Stimulated activated CD8-positive, alpha-beta memory T cell treated with anti-CD3 and anti-CD28 coated beads, Interleukin-4, amount 100 ng/mL, for 48 hours (primary cell): ENCODE data around the gene TCERG1L.
"Not testable (repeated sequence)": the region's sequence is repeated elsewhere in the genome, so short reads cannot be mapped to it uniquely, and the experiment has no call there.

ENCODE experiments used
- DNase-seq: peaks from one replicate; pipeline ENCODE4 v3.0.0-alpha.2; 2020

The TCERG1L gene

DNA sequence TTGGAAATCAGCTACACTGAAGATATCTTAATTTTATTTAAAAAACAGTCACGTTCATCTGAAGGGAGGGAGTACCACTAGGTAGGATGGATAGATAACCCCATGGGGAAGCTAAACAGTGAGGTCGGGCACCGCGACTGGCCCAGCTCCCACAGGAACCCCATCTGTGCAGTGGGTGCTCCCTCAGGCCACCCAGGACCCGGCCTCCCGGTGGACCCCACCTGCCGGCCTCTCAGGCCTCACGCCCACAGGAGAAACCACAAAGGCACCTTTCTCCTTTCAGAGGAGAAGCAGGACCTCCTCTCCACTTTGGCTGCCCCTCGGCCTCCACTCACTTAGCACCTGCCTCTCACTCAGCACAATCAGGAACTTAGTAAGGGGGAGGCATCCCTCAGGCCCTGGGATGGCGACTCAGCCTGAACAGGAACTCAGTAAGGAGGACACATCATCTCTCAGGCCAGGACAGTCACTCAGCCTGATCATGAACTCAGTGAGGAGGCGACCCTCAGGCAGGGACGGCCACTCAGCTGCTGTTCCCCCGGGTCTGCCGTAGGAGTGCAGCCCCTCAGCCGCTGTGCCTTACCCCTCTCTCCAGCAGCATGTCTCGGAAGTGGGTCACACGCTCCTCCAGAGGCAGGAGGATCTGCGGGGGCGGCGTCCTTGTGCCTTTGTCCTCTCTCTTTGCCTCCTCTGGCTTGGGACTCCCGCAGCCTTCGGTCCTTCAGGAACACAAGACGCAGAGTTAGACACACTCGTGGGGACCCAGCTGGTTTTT is 195.1 kb downstream of the TCERG1L start:
- no peak for DNase-seq

- DNase-seq = no peak
Observed at GRCh38 chr10:131115801-131116200, 195.7 kb downstream of the TCERG1L start.

GRCh38 chr10:131115321-131115720 is 196.2 kb downstream of the TCERG1L start:
- DNase-seq = no peak

GRCh38 chr10:131114846-131115245 is 196.7 kb downstream of the TCERG1L start:
- no peak for DNase-seq

GRCh38 chr10:131113709-131114291 is 197.7 kb downstream of the TCERG1L start:
- DNase-seq = no peak

- DNase-seq = no peak
Observed at GRCh38 chr10:131113165-131113564, 198.4 kb downstream of the TCERG1L start.

- no peak for DNase-seq
Observed at GRCh38 chr10:131112691-131113090, 198.8 kb downstream of the TCERG1L start.

GRCh38 chr10:131111471-131112080 is 199.9 kb downstream of the TCERG1L start:
- DNase-seq = no peak

DNA sequence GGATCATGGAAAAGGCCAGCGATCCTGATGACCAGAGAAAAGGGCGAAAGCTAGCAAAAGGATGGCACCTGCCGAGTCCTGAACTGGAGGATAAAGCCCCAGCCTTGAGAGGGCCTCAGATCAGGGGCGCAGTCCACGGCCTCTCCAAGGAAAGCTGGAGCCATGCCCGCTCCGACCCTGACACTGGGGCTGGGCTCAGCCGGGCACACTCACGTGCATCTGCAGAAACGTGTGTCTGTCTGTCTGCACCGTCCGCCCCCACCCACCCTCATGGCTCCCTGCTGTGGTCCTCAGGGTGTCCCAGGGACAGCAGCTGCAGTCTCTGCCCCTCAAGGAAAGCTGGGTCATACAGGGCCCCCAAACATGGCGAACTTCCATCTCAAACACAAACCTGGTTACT is 200.5 kb downstream of the TCERG1L start:
- no peak for DNase-seq

DNA sequence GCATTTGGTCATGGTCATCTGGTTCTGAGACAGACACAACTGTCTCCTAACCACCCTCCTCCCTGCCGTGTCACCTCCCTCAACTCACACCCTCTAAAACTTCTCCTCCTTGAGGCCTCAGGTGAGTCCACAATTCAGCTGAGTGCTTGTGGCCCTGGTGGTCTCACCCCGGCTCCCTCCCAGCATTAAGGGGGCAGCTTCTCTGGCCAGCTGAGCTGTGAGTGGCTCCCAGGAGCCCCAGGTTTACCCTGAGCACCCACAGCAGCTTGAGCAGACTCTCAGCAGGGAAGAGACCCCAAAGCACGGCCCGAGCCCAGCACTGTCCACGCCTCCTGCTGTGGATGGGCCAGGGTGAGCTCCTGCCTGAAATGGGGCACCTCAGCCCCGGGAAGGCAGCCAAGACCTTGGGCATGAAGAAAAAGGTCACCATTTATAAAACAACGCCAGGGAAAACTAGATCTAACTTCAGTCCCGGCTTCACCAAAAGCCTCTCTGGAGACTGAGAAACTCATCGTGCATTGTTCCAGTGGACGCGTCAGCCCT is 201.2 kb downstream of the TCERG1L start:
- DNase-seq = no peak

GRCh38 chr10:131109726-131110125 is 201.8 kb downstream of the TCERG1L start:
- DNase-seq = no peak

GRCh38 chr10:131109291-131109690 is 202.2 kb downstream of the TCERG1L start:
- no peak for DNase-seq

GRCh38 chr10:131107970-131108369 is 203.6 kb downstream of the TCERG1L start:
- DNase-seq = no peak

DNA sequence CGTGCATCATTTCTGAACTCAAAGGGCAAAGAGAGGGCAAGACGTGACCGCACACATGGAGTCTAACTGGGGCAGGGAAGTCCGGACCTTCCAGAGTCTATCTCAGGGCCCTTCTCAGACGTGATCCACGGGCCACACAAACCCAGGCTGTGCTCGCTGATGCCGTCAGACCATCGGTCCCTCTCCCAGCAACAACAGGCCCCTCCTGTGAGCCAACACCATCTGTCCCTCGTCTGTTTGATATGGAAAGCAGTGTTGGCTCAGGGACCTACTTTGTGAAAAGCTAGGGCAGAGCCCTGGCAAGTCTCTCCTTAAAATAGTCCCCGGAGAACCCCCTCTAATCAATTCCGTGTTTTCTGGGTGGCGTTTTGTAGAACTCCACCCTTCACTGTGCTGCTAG is 208.8 kb downstream of the TCERG1L start:
- no peak for DNase-seq

GRCh38 chr10:131102147-131102546 is 209.4 kb downstream of the TCERG1L start:
- DNase-seq = no peak

DNA sequence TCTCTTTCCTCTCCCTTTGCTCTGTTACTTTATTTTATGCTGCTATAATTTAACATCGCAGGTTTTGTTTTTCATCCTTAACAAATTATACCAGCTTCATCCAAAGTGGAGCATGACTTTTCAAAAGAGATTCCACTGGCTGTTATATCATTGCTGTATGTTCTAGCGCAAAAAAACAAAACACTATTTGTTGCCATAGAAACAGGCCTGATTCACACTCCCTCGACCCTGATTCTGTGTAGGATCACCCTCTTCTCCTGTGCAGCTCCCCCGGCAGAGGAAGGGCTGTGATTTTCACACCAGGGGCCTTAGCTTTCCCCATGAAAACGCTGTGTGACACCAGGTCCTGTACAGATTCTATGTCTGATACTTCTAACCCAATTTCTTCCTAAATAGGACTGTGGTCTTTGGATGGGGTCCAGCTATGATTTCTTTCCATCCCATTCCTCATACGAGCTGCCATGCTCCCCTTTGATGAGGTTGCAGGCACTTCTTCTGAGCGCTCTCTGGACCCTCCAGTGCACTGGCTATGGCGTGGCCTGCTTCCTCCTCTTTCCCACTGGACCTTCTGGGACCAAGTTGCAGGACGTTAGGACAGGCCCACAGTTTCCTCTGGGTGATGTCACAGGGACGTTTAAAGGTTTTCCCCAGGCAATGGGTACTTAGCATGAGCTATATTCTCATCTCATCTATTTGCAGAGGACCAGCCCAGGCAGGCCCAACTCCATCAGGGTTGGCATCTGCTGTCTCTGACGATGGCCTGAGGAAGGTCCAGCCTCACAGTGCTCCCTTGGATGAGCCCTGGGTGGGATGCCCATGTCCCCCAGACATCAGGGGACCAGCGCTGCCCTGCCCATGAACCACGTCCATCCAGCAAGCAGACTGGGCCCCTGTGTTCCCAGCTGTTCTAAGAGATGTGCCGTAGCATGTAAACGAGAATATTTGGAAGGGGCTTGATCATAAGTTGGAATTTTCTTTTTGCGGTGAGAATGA is 210.8 kb downstream of the TCERG1L start:
- not testable (repeated sequence) for DNase-seq

- DNase-seq = no peak
Observed at GRCh38 chr10:131099028-131099726, 212.3 kb downstream of the TCERG1L start.

DNA sequence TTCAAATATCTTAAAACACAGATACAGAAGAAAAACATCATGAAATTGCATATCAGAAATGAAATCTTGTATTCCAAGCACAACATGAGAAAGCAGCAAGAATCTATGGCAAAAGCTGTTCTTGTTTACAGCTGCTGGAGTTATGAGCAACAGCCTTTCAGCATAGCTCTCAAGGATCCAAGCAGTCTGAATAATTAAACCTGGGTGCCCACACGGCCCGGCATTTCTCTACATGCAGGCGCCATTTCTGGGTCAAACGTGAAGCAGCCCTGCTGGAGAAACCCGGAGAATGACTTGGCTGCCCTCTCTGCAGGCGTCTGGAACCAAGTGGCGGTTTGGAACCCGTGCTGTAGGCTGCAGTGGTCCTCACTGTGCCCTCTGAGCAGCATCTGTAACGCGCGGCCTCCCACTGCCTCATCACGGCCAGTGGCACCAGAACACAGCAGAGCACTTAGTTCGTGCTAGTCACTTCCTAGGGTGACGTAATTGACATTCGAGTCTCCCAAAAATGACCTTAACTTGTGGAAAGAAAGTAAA is 213.0 kb downstream of the TCERG1L start:
- no peak for DNase-seq

GRCh38 chr10:131096031-131096430 is 215.5 kb downstream of the TCERG1L start:
- DNase-seq = no peak

DNA sequence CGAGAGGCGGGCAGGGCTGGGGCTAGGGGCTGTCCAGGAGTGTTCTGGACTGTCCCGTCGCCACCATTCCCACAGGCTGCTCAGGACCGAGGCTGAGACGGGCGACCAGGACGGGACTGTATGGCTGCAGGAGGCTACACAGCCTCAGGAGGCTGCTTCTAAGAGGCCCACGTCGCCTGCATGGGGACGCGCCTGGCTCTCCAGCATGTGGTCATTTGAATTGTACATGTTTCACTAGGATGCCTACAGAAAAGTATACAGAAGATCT is 216.3 kb downstream of the TCERG1L start:
- DNase-seq = no peak

DNA sequence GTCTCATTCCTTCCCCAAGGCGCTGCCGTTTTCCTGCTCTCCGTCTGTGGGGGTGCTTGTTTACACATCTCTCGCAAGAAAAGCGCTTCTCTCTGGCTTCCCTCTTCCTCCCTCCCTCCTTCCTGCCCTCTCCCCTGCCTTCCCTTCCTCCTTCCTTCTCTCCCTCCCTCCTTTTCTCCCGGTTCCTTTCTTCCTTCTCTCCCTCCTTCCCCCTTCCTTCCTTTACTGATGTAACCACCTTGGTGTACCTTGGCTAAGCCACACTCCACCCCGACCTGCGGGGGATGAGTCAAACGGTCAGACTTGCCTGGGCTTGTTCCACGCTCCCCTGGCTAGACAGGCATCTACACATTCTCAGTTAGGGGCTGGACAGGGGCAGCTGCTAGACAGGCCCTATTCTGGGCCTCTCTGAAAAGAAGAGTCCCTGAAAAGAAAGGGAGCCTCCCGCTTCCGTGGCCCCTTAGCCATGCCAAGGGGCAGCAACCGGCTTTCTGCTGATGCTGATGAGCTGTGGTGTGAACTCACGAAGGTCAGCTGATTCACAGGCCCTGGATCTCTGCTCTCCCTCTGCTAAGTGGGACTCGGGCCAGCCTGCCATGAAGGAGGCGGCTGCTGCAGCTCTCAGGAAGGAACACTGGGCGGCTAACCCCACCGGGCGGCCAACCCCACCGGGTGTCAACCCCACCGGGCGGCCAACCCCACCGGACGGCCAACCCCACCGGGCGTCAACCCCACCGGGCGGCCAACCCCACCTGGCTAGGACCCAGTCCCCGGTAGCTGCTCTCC is 216.8 kb downstream of the TCERG1L start:
- DNase-seq = no peak
